GM12891 (cell line): ENCODE data around the gene VSIG2.

Experiments
- PAX5 ChIP-seq: IDR thresholded peaks from 2 replicates; pipeline ENCODE4 v1.6.1; 2011; ENCODE audit warnings: low read length, moderate library complexity, mild to moderate bottlenecking; ENCODE audit not compliant: insufficient read depth, severe bottlenecking
- POLR2A ChIP-seq: IDR thresholded peaks from 2 replicates; pipeline ENCODE4 v1.6.1; 2011; ENCODE audit warnings: low read depth, low read length, control low read depth
- POLR2AphosphoS5 ChIP-seq: IDR thresholded peaks from 2 replicates; pipeline ENCODE4 v1.6.1; 2011; ENCODE audit warnings: low read depth, low read length, control low read depth
- POU2F2 ChIP-seq: IDR thresholded peaks from 2 replicates; pipeline ENCODE4 v1.6.1; 2011; ENCODE audit warnings: low read depth, mild to moderate bottlenecking, control low read depth, low read length, moderate library complexity
- SPI1 ChIP-seq: IDR thresholded peaks from 2 replicates; pipeline ENCODE4 v1.6.1; 2011; ENCODE audit warnings: low read depth, low read length, control low read depth
- TAF1 ChIP-seq: IDR thresholded peaks from 2 replicates; pipeline ENCODE4 v1.6.1; 2011; ENCODE audit warnings: low read depth, low read length, control low read depth

- TF ChIP-seq POLR2A: no peak
- TF ChIP-seq TAF1: no peak
- no peak for TF ChIP-seq SPI1
- TF ChIP-seq PAX5: no peak
- TF ChIP-seq POLR2AphosphoS5: no peak
- TF ChIP-seq POU2F2: no peak
Observed at GRCh38 chr11:124766156-124766555, 14.1 kb upstream of the VSIG2 start.
